H1 (cell line): ENCODE results near the gene ATG16L2. TPM values are rescaled to one million over a fixed set of nuclear protein-coding genes. Genes with fewer than 3 reads are reported as not detected.

Experiments used
- SP1 ChIP-seq: IDR thresholded peaks from 2 replicates; pipeline ENCODE4 v1.6.1; 2011; ENCODE audit warnings: low read depth, low read length
- polyA plus RNA-seq, 7 experiments: library from polyadenylated mRNA; depleted of rRNA in 3 of 7; stranded (reverse) in 5 of 7; unstranded in 2 of 7; fragments of >200 nt in 5 of 7; fragments of 200-250 nt in 2 of 7; gene quantifications; 1 replicate in 5 of 7; 2 replicates in 1 of 7; 4 replicates in 1 of 7; pipeline versions ENCODE4 v1.2.1 to v1.2.3, GENCODE V29; 2011 to 2013; ENCODE audit warnings: missing spikeins in 2 of 7, mixed read lengths in 2 of 7
- total RNA-seq: library from RNA; stranded (reverse); fragmentation: NEBNext Ultra II Directional; extraction: Animal tissue kit (Norgen Biotek cat#: 25700); gene quantifications from 2 replicates; pipeline ENCODE4 v1.2.1, GENCODE V29; 2021

The ATG16L2 gene
- total and polyA plus RNA-seq, 2 of the 8 experiments (the other 6 are each of a cell fraction or from before 2014, with no cell fraction given) = 11.0 to 18.5 TPM

DNA sequence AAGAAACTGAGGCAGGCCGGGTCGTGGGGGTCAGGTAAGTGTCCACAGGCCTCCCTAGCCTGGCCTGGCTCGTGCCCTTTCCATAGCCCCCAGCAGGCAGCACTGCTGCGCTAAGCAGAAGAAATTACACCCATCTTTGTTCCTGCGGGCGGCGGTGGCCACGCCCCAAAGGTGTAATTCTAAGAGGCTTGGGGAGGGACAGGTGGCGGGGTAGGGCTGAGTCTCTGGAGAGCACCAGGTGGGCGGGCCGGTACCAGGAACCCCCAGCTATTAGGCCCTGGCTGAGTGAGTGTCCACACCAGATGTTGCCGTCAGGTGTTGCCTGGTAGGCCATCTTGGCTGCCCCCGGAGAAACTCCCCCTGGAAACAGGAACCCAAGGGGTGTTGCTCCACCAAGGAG is 49.7 kb upstream of the ATG16L2 start (continued):
- TF ChIP-seq SP1 = peak; percentile 65; the same call in 1 of the 2 replicates
